ENCODE data around the gene UBE2V1. TPM values are rescaled to one million over a fixed set of nuclear protein-coding genes. Genes with fewer than 3 reads are reported as not detected.

UBE2V1 gene
- total RNA-seq, 1 donor from 2014 or later = 117 TPM

DNA sequence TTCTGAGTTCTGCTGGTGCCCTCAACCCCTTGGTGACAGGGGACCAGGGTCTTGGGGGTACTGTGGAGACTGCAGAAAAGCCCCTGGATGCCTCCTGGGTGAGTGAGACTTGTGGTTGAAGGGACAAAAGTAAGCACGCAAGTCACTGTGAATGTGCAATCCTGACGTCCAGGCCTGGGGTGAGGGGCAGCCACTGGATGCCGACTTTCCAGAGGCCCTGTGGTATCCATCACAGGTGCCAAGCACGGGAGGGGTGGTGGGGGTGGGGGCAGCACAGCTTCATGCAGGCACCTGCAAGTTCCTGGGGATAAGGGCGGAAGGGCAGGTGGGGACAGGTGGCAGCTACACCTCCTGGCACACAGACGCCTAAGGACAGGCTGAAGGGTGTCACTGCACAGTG, 20.1 kb upstream of the UBE2V1 start:
- H3K4me1 Mint-ChIP-seq (ENCODE audit: unreplicated experiment) = no peaks in the 10 kb centered on the region
- TF ChIP-seq, protein P1, sequence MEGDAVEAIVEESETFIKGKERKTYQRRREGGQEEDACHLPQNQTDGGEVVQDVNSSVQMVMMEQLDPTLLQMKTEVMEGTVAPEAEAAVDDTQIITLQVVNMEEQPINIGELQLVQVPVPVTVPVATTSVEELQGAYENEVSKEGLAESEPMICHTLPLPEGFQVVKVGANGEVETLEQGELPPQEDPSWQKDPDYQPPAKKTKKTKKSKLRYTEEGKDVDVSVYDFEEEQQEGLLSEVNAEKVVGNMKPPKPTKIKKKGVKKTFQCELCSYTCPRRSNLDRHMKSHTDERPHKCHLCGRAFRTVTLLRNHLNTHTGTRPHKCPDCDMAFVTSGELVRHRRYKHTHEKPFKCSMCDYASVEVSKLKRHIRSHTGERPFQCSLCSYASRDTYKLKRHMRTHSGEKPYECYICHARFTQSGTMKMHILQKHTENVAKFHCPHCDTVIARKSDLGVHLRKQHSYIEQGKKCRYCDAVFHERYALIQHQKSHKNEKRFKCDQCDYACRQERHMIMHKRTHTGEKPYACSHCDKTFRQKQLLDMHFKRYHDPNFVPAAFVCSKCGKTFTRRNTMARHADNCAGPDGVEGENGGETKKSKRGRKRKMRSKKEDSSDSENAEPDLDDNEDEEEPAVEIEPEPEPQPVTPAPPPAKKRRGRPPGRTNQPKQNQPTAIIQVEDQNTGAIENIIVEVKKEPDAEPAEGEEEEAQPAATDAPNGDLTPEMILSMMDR (conservative IDR thresholded peaks at IDR 0.05) = no peak
- no peaks in the 10 kb centered on the region for H3K9me3 Mint-ChIP-seq
- H3K4me3 Mint-ChIP-seq = no peak overlapping the region
- H3K27ac Mint-ChIP-seq = no peak overlapping the region
- no peaks in the 10 kb centered on the region for H3K27me3 Mint-ChIP-seq
- no peak for DNase-seq (ENCODE audit: extremely low spot score, unreplicated experiment)
- H3K36me3 Mint-ChIP-seq = peaks cover 35% of the 10 kb centered on the region

DNA sequence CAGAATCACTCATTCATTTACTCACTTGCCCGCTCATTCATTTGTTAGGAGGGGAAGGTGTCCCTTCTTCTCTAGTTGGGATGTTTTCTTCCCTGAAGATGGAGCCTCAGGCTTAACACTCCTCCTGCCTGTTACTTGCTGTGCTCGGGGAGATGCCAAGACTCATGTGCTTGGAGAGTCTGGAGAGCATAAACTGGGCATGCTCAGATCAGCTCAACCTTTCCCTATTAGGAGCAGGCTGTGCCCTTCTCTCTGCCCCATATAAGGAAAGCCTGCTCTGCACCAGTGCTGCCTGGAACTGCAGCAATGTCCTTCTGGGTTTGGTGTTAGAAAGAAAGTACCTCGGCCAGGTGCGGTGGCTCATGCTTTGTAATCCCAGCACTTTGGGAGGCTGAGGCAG, 18.0 kb upstream of the UBE2V1 start:
- H3K36me3 Mint-ChIP-seq = peaks cover 40% of the 10 kb centered on the region
- no peak overlapping the region for H3K4me3 Mint-ChIP-seq

DNA sequence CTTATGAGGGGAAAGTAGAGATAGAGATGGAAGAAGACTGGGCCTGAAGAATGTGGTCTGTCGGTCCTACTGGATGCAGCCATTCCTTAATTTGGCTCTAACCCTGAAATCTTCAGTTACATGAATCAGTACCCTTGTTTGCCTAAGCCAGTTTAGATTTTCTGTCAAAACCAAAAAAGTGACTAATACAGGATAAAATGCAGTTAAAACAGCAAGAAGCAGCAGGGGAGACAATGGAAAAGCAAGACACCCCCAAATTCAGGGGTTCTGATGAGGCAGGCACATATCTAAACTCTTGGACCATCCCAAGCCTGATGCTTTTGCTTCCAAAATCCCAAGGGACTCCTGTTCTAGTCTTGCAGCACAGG, 17.4 kb upstream of the UBE2V1 start:
- no peaks in the 10 kb centered on the region for H3K27me3 Mint-ChIP-seq
- H3K4me1 Mint-ChIP-seq (ENCODE audit: unreplicated experiment) = peaks cover 7% of the 10 kb centered on the region
- H3K36me3 Mint-ChIP-seq = peaks cover 38% of the 10 kb centered on the region
- no peak for DNase-seq (ENCODE audit: extremely low spot score, unreplicated experiment)
- no peak overlapping the region for H3K27ac Mint-ChIP-seq
- TF ChIP-seq, protein P1 (conservative IDR thresholded peaks at IDR 0.05) = no peak
- H3K4me3 Mint-ChIP-seq = no peak overlapping the region
- H3K9me3 Mint-ChIP-seq = no peaks in the 10 kb centered on the region

More for the DNA sequence above, 18.0 kb upstream of the UBE2V1 start:
- Mint-ChIP-seq H3K27me3 (no peaks in the 10 kb centered on the region), H3K4me1 (ENCODE audit: unreplicated experiment) (peaks cover 7% of the 10 kb centered on the region), H3K9me3 (no peaks in the 10 kb centered on the region), H3K27ac (no peak overlapping the region)
- TF ChIP-seq, protein P1 (conservative IDR thresholded peaks at IDR 0.05) = no peak
- no peak for DNase-seq (ENCODE audit: extremely low spot score, unreplicated experiment)

DNA sequence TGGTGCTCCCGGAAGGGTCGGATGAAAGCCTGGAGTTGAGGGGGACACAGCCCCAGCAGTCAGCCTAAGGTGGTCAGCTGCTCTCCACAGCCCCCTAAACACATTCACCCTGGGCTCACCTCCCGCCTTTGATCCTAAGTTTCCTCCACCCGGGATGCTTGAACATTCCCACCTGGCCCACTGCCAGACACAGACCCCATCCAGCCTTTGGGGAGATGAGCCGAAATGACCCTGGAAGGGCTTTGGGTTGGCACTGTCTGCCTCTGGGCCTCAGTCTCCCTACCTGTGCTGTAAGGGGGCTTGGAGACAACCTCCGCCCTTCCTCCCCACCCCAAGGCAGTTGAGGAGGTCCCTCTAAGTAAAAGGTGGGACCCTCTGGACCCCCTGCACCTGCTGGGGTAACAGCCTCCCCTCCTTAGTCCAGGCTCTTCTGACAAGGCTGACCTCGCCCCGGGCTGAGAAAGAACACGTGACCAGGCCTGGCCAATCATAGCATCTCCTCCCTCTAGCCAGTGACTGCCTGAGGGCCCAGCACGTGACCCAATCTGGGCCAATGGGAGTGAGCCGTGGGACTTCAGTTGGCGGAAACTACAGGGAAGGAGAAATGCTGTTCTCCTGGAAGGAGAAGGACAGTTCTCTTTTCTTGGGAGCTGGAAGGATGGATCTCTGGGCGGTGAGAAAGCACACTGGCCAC, 16.9 kb upstream of the UBE2V1 start:
- no peaks in the 10 kb centered on the region for H3K27me3 Mint-ChIP-seq
- no peak for DNase-seq (ENCODE audit: extremely low spot score, unreplicated experiment)
- H3K36me3 Mint-ChIP-seq = peaks cover 43% of the 10 kb centered on the region
- TF ChIP-seq, protein P1 (conservative IDR thresholded peaks at IDR 0.05) = no peak
- H3K4me3 Mint-ChIP-seq = no peak overlapping the region
- H3K4me1 Mint-ChIP-seq (ENCODE audit: unreplicated experiment) = peaks cover 7% of the 10 kb centered on the region
- no peaks in the 10 kb centered on the region for H3K9me3 Mint-ChIP-seq
- no peak overlapping the region for H3K27ac Mint-ChIP-seq

DNA sequence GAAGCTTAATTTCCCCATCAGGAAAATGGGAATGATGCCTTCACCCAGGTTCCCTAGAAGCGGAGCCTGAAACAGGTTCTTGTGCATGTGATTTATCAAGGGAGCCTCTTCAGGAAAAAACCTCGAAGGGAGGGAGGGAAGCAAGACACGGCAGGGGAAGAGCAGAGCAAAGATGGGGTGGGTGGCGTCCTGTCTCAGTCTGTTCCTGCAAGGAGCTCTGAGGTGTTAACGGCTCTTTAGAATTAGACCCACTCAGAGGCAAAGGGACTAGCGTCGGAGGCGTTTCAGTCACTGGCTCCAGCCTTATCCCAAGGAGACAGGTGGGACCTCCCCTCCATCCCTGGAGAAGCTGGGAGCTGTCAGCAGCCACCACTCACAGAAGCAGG, 15.6 kb upstream of the UBE2V1 start:
- H3K9me3 Mint-ChIP-seq = no peaks in the 10 kb centered on the region
- H3K27me3 Mint-ChIP-seq = no peaks in the 10 kb centered on the region
- peaks cover 50% of the 10 kb centered on the region for H3K36me3 Mint-ChIP-seq
- DNase-seq (ENCODE audit: extremely low spot score, unreplicated experiment) = no peak
- peaks cover 7% of the 10 kb centered on the region for H3K4me1 Mint-ChIP-seq (ENCODE audit: unreplicated experiment)
- H3K4me3 Mint-ChIP-seq = no peak overlapping the region
- TF ChIP-seq, protein P1 (conservative IDR thresholded peaks at IDR 0.05) = no peak
- no peak overlapping the region for H3K27ac Mint-ChIP-seq

All from type B pancreatic cell (in vitro differentiated cells).